ENCODE measurements around the gene PAAF1. TPM values are rescaled to one million over a fixed set of nuclear protein-coding genes. Genes with fewer than 3 reads are reported as not detected.

Gene PAAF1
- total and polyA plus RNA-seq, 2 of the 13 experiments (the other 11 are each of a cell fraction or from before 2014, with no cell fraction given) = 13.5 to 28.8 TPM

DNA sequence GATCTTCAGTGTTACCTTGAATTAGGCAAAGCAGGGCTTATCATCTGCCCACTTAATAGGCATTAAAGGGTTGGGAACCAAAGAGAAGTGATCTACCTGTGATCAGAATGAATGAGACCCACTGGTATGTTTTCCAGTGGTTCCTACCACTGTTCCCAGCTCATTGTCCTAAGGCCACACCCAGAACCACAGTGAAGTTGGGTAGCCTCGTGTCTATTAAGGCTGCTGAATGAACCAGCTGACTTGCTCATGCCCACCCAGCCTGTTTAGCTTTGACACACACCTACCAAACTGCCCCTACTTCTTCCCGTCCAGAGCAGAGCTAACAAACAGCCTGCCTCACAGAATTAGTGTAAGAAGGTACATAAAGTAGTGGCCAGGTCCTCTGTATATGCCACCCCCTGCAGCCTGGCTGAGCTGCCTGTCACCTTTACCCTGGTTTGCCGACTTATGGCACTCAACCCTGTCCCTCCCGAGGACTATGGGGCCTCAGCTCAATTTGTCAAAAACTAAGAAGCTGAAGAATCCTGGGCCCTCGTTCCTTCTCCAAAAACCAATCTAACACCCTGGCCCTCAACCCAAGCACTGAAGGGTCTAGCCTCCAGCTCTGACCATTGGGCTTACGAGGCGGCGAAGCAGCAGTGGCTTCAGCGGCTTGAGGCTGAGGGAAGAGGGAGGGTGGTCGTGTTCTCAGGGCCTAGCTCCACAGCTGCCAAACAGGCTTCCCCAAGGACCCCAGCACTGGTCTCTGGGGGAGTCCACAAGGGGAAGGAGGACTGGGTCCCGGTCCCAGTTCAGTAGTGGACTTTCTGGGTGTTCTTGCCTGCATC, 96.0 kb downstream of the PAAF1 start (continued):
- TF ChIP-seq PAF1 (CRISPR knock-in tag; IDR thresholded peaks at IDR 0.05) (no peak), ZBTB3 (CRISPR knock-in tag; IDR thresholded peaks at IDR 0.05; ENCODE audit: borderline replicate concordance, low read depth) (no peak), ZNF180 (CRISPR knock-in tag; IDR thresholded peaks at IDR 0.05; ENCODE audit: borderline replicate concordance, low read depth) (no peak)

DNA sequence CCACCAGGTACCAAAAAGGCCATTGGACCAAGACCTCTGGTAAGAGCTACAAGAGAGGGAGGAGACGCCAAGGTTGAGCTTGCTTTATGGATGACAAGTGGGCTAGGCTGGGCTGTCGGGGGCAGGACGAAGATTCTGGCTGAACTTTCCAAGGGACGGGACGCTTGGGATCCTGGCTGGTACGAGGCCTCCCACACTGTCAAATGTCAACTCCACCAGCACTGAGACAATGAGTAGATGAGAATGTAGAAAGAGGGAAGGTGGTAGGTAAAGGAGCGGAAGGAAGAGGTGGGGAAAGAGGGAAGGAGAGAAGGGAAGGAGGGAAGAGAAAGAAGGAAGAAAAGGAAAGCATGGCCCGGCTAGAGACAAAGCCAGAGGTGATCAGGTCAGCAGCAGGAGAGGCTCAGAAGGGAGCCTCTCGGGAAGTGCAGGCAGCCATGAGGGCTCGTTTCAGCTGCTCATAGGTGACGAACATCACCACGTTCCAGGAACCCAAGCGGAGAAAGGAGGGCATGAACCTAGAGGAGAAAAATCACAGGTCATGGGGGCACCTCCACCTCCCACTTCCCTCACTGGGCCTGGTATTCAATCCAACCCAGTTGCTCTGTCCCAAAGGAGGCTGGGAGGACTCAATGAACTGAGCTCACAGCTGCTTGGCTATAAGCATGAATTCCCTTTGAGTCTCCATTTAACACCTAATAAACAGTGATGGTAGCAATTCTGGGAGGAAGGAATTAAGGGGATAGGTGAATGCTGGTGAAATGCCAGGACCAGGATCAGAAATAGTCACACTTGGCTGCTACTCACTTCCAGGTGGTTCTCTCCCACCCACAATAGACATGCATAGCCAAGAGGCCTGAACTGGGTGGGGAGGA, 98.0 kb downstream of the PAAF1 start:
- DNase-seq (ENCODE audit: low spot score) (no peak), ATAC-seq (no peak), FAIRE-seq (no peak)
- ChIA-PET CTCF (ENCODE audit: low intra/inter-chr PET ratio, low total read pairs) (no interaction called here), POLR2A (no interaction called here)
- intact Hi-C loops (cut with micrococcal nuclease; ENCODE audit: unreplicated experiment) = no loop called here
- Histone ChIP-seq H2AFZ (ENCODE audit: low read length) (no peak overlapping the region), H3K36me3 (replicated peaks in 1 of 2; ENCODE audit: control insufficient read depth in 1 of 2, insufficient read depth in 2 of 2, low read length in 2 of 2) (peaks cover 16 to 38% of the 10 kb centered on the region in 2 experiments; a peak in 4 of 5 replicates), H3K79me2 (ENCODE audit: insufficient read depth, low read length) (no peaks in the 10 kb centered on the region), H3K27ac (ENCODE audit: extremely low read length, insufficient read depth, low read length) (no peak overlapping the region), H3K27me3 (ENCODE audit: control insufficient read depth in 1 of 2, insufficient read depth in 2 of 2, low read length in 2 of 2) (no peaks in the 10 kb centered on the region), H3K4me3 (replicated peaks in 1 of 3; ENCODE audit: insufficient read depth in 1 of 3, low read depth in 2 of 3, low read length in 3 of 3) (no peak overlapping the region), H3K9ac (ENCODE audit: insufficient read depth, low read depth, low read length) (no peak overlapping the region), H3K4me2 (ENCODE audit: low read depth, low read length) (no peak overlapping the region), H3K4me1 (ENCODE audit: insufficient read depth, low read length) (peaks cover 6% of the 10 kb centered on the region), H3K9me3 (ENCODE audit: low read length) (no peaks in the 10 kb centered on the region), H4K20me1 (ENCODE audit: insufficient read depth, low read length) (no peaks in the 10 kb centered on the region)
- in situ Hi-C loops (cut with HindIII; ENCODE audit: extremely low pct_ligation_motif_present, low pct_unique_long_range_greater_than_20kb) = loop anchor here (25.0 kb wide), 1 partner anchor 187 kb away; the partner anchor contains the start of genes C2CD3 and PPME1
- TF ChIP-seq ZNF12 (CRISPR knock-in tag; IDR thresholded peaks at IDR 0.05) (no peak), ZNF253 (CRISPR knock-in tag; IDR thresholded peaks at IDR 0.05; ENCODE audit: borderline replicate concordance) (no peak), ESRRA (CRISPR knock-in tag; IDR thresholded peaks at IDR 0.05; ENCODE audit: low read depth) (no peak), ZFP36L2 (CRISPR knock-in tag; IDR thresholded peaks at IDR 0.05) (no peak), POLR2G (IDR thresholded peaks at IDR 0.05; ENCODE audit: low read depth, low read length) (no peak)
- BruUV-seq (replicated peaks) = no TSS peak
- WGBS (ENCODE audit: low lambda C conversion rate) = over 99% methylated on average over 13 of the region's 13 CpGs
